Muscle layer of duodenum (tissue), 2 donors: ENCODE results near the gene FLNA.

Source experiments
- H3K27ac ChIP-seq: one replicate; pipeline ENCODE4 v1.7.0; 2013; ENCODE audit warnings: mild to moderate bottlenecking, low read length
- H3K27me3 ChIP-seq: one replicate; pipeline ENCODE4 v1.7.0; 2013; ENCODE audit warnings: low read depth, mild to moderate bottlenecking, control low read depth, low read length
- H3K36me3 ChIP-seq, 2 donors: one replicate each; pipeline ENCODE4 v1.7.0; 2013; ENCODE audit warnings: low read length in 2 of 2, control low read depth in 1 of 2, mild to moderate bottlenecking in 1 of 2; ENCODE audit not compliant: insufficient read depth in 2 of 2, control insufficient read depth in 1 of 2
- H3K4me1 ChIP-seq, 2 donors: one replicate each; pipeline ENCODE4 v1.7.0; 2013; ENCODE audit warnings: low read length in 2 of 2, mild to moderate bottlenecking in 2 of 2, control low read depth in 1 of 2, moderate library complexity in 1 of 2; ENCODE audit not compliant: insufficient read depth in 2 of 2, control insufficient read depth in 1 of 2
- H3K4me3 ChIP-seq, 2 donors: one replicate each; pipeline ENCODE4 v1.7.0; 2013; ENCODE audit warnings: low read length in 2 of 2, low read depth in 1 of 2, mild to moderate bottlenecking in 1 of 2
- H3K9me3 ChIP-seq, 2 donors: one replicate each; pipeline ENCODE4 v1.7.0; 2013; ENCODE audit warnings: low read length in 2 of 2, control low read depth in 1 of 2, mild to moderate bottlenecking in 1 of 2; ENCODE audit not compliant: control insufficient read depth in 1 of 2
- donor health status: healthy.

Gene FLNA

GRCh38 chrX:154374313-154375155 lies at the start of gene FLNA:
Gene FLNA, minus strand, starts transcription at chrX:154374634. Its CDS starts 3,389 bp downstream, at chrX:154371245.
- Histone ChIP-seq H3K4me3 (peak within 1 kb of the TSS; percentile 62 to 84), H3K36me3 (peaks cover 0 to 3% of the 10 kb centered on the region in 2 donors), H3K9me3 (no peaks in the 10 kb centered on the region), H3K4me1 (peaks cover 0 to 9% of the 10 kb centered on the region in 2 donors), H3K27ac (peak within 1 kb of the TSS; percentile 74), H3K27me3 (no peaks in the 10 kb centered on the region)

- Histone ChIP-seq H3K27me3 (no peaks in the 10 kb centered on the region), H3K27ac (no peak overlapping the region), H3K9me3 (no peaks in the 10 kb centered on the region), H3K4me1 (no peaks in the 10 kb centered on the region), H3K4me3 (no peak overlapping the region), H3K36me3 (peaks cover 0 to 8% of the 10 kb centered on the region in 2 donors)
Measured at GRCh38 chrX:154420402-154420756, 45.9 kb upstream of the FLNA start.

- Histone ChIP-seq H3K27ac (no peak overlapping the region), H3K36me3 (peaks cover 0 to 8% of the 10 kb centered on the region in 2 donors), H3K9me3 (no peaks in the 10 kb centered on the region), H3K4me1 (no peaks in the 10 kb centered on the region), H3K4me3 (no peak overlapping the region), H3K27me3 (no peaks in the 10 kb centered on the region)
Measured at GRCh38 chrX:154419688-154420401, 45.4 kb upstream of the FLNA start.

GRCh38 chrX:154419189-154419588 lies 44.8 kb upstream of the FLNA start:
- H3K4me1 ChIP-seq, result no peaks in the 10 kb centered on the region
- no peak overlapping the region for H3K27ac ChIP-seq
- peaks cover 0 to 8% of the 10 kb centered on the region in 2 donors for H3K36me3 ChIP-seq
- no peaks in the 10 kb centered on the region for H3K9me3 ChIP-seq
- no peaks in the 10 kb centered on the region for H3K27me3 ChIP-seq
- no peak overlapping the region for H3K4me3 ChIP-seq

GRCh38 chrX:154417157-154417556 lies 42.7 kb upstream of the FLNA start:
- H3K27me3 ChIP-seq, result no peaks in the 10 kb centered on the region
- H3K4me1 ChIP-seq, result peaks cover 0 to 5% of the 10 kb centered on the region in 2 donors
- H3K36me3 ChIP-seq, result peaks cover 0 to 11% of the 10 kb centered on the region in 2 donors
- no peak overlapping the region for H3K4me3 ChIP-seq
- no peaks in the 10 kb centered on the region for H3K9me3 ChIP-seq
- H3K27ac ChIP-seq, result no peak overlapping the region

GRCh38 chrX:154413142-154413541 lies 38.7 kb upstream of the FLNA start:
- no peaks in the 10 kb centered on the region for H3K9me3 ChIP-seq
- H3K27ac ChIP-seq, result no peak overlapping the region
- no peak overlapping the region for H3K4me3 ChIP-seq

GRCh38 chrX:154412468-154412867 lies 38.0 kb upstream of the FLNA start:
- Histone ChIP-seq H3K36me3 (peaks cover 0 to 3% of the 10 kb centered on the region in 2 donors), H3K4me1 (peaks cover 0 to 5% of the 10 kb centered on the region in 2 donors), H3K27ac (peak overlapping the region; percentile 63), H3K4me3 (peak overlapping the region; percentile 53 to 75), H3K27me3 (no peaks in the 10 kb centered on the region), H3K9me3 (no peaks in the 10 kb centered on the region)

More at GRCh38 chrX:154413142-154413541, 38.7 kb upstream of the FLNA start:
- H3K36me3 ChIP-seq, result peaks cover 0 to 3% of the 10 kb centered on the region in 2 donors
- H3K4me1 ChIP-seq, result peaks cover 0 to 5% of the 10 kb centered on the region in 2 donors
- H3K27me3 ChIP-seq, result no peaks in the 10 kb centered on the region

- H3K4me3 ChIP-seq, result peak overlapping the region; percentile 53 to 75
- H3K9me3 ChIP-seq, result no peaks in the 10 kb centered on the region
- peaks cover 0 to 5% of the 10 kb centered on the region in 2 donors for H3K4me1 ChIP-seq
- no peaks in the 10 kb centered on the region for H3K27me3 ChIP-seq
- peaks cover 0 to 3% of the 10 kb centered on the region in 2 donors for H3K36me3 ChIP-seq
- H3K27ac ChIP-seq, result peak overlapping the region; percentile 63
Measured at GRCh38 chrX:154411981-154412340, 37.5 kb upstream of the FLNA start.

- H3K9me3 ChIP-seq, result no peaks in the 10 kb centered on the region
- peaks cover 0 to 3% of the 10 kb centered on the region in 2 donors for H3K36me3 ChIP-seq
- peak within 1 kb of the TSS; percentile 44 to 45 for H3K4me3 ChIP-seq
- no peaks in the 10 kb centered on the region for H3K27me3 ChIP-seq
- peaks cover 0 to 5% of the 10 kb centered on the region in 2 donors for H3K4me1 ChIP-seq
- peak within 1 kb of the TSS; percentile 74 for H3K27ac ChIP-seq
Measured at GRCh38 chrX:154409222-154409871, 34.9 kb upstream of the FLNA start, which contains the start of gene DNASE1L1. Gene DNASE1L1, minus strand, starts transcription at chrX:154409254. Its CDS starts 3,686 bp downstream, at chrX:154405568.

- H3K4me3 ChIP-seq, result peak overlapping the region; percentile 44 to 45
- peak overlapping the region; percentile 60 for H3K27ac ChIP-seq
- no peaks in the 10 kb centered on the region for H3K9me3 ChIP-seq
- H3K4me1 ChIP-seq, result peaks cover 0 to 5% of the 10 kb centered on the region in 2 donors
- no peaks in the 10 kb centered on the region for H3K27me3 ChIP-seq
- H3K36me3 ChIP-seq, result peaks cover 0 to 3% of the 10 kb centered on the region in 2 donors
Measured at GRCh38 chrX:154408659-154409221, 34.3 kb upstream of the FLNA start.
